HG03457 (cell line): Measurements from ENCODE around the gene SLC51A.
"Not testable (repeated sequence)": the region's sequence is repeated elsewhere in the genome, so short reads cannot be mapped to it uniquely, and the experiment has no call there.

Experiments used
- ATAC-seq: cut with Tn5 transposase; IDR thresholded peaks from one replicate; pipeline ENCODE4 v1.9.1; 2021; ENCODE audit warnings: moderate number of reproducible peaks; ENCODE audit not compliant: unreplicated experiment

Gene SLC51A

GRCh38 chr3:196216089-196216564 lies at the start of gene SLC51A:
Gene SLC51A, plus strand, starts transcription at chr3:196216534. Its CDS starts 179 bp downstream, at chr3:196216713.
- ATAC-seq: no peak

GRCh38 chr3:196166741-196167140 lies 49.6 kb upstream of the SLC51A start:
- ATAC-seq: no peak

GRCh38 chr3:196168808-196169391 lies 47.4 kb upstream of the SLC51A start:
- no peak for ATAC-seq

DNA sequence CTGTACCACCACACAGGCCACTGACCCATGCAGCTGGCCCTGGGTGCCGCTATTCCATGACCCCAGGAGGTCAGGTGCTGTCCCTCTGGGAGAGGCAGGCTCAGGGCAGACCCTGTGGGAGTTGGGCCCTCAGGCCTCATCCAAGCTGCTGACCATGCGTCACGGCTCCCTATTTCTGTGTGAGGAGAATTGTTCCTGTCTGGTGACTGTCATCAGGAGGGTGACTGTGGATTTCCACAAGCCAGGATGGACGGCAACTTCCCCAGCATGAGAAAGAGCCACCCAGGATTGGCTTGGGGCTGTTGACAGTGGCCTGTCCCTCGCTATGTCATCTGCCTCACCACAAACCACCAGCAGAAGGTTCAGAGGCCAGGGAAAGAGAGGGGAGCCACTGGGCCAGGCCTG lies 46.5 kb upstream of the SLC51A start:
- ATAC-seq: no peak

GRCh38 chr3:196170296-196170695 lies 46.0 kb upstream of the SLC51A start:
- not testable (repeated sequence) for ATAC-seq

GRCh38 chr3:196174652-196175051 lies 41.7 kb upstream of the SLC51A start:
- no peak for ATAC-seq

- ATAC-seq: no peak
These were observed 41.2 kb upstream of the SLC51A start for GRCh38 chr3:196175116-196175625.

- no peak for ATAC-seq
These were observed 40.6 kb upstream of the SLC51A start for GRCh38 chr3:196175722-196176121.

DNA sequence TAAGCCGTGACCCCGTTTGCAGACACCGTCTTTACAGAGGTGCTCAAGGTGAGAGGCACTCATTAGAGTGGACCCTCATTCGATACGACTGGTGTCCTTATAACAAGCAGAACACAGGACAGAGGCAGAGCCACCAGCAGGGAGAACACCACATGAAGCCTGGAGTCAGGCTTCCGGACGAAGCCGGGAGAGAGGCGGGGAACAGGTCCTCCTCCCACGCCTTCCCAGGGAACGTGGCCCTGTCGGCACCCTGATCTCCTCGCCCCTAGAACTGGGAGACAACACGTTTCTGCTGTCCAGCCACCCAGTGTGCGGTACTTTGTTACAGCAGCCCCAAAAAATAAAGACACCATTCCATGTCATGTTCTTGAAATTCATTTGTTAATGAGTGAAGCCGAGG lies 38.8 kb upstream of the SLC51A start:
- ATAC-seq: no peak

GRCh38 chr3:196177967-196178366 lies 38.4 kb upstream of the SLC51A start:
- no peak for ATAC-seq

- ATAC-seq: no peak
These were observed 37.3 kb upstream of the SLC51A start for GRCh38 chr3:196178993-196179379.

GRCh38 chr3:196179380-196180308 lies 36.7 kb upstream of the SLC51A start:
- ATAC-seq: peak; percentile 54

DNA sequence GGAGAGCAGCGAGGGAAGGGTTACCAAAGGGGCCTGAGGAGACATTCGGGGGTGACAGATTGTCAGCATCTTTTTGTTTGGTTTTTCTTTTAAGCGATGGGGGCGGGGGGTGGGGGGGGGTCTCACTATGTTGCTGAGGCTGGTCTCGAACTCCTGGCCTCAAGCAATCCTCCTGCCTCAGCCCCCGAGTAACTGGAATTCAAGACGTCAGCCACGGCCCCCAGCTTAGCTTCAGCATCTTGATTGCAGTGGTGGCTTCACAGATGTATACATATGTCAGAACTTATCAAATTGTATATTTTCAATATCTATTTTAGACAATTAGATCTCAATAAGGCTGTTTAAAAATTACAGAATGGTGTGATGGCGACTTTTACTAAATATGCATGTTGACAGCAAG lies 36.0 kb upstream of the SLC51A start:
- no peak for ATAC-seq

- ATAC-seq: no peak
These were observed 35.2 kb upstream of the SLC51A start for GRCh38 chr3:196181127-196181546.

DNA sequence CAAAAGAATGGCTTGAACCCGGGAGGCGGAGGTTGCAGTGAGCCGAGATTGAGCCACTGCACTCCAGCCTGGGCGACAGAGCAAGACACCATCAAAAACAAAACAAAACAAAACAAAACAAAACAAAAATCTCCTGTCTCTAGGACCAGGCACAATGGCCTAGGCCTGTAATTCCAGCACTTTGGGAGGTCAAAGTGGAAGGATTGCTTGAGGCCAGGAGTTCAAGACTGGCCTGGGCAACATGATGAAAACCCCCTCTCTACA lies 32.2 kb upstream of the SLC51A start:
- ATAC-seq: not testable (repeated sequence)

- ATAC-seq: no peak
These were observed 31.5 kb upstream of the SLC51A start for GRCh38 chr3:196184881-196185280.

DNA sequence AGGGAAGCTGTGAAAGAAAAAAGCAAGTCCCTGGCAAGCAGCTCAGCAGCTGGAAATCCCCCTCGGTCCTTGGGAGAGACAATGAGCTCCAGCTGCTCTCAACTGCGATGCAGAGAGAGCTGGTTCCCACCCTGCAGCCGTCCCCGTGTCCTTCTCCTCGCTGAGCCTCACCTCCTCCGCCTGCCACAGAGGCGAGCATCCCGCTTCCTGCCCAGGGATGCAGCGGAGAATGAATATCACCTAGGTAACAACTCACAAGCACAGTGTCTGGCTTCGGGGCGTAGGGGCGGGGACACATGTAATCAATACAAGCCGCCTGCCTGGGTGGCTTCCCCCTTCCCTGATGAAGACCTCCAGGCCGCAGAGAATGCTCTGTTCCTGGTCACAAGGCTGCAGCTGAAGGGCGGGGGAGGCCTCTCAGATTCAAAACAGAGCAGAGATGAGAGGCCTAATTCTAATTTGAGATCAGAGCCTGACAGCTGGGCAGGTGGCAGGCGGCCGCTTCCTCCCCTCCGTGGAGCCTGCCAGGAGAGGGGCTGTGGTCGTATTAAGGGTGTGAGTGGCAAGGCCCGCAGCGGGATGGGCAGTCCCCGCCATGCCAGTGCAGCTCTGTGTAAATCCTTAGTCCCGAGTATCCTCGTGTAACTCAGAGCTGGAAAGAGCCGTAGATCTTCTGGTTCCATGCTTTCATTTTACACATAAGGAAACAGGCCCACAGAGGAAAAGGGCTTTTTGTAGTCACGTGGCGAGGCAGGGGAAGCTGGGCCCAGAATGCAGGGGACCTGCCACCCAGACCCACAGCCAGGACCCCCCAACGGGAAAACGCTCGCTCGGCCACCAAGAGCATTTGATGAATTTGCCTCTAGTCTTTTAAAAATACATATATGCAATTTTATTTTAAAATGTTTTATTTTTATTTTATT lies 29.4 kb upstream of the SLC51A start:
- ATAC-seq: no peak

GRCh38 chr3:196189566-196190347 lies 26.6 kb upstream of the SLC51A start:
- ATAC-seq: no peak

DNA sequence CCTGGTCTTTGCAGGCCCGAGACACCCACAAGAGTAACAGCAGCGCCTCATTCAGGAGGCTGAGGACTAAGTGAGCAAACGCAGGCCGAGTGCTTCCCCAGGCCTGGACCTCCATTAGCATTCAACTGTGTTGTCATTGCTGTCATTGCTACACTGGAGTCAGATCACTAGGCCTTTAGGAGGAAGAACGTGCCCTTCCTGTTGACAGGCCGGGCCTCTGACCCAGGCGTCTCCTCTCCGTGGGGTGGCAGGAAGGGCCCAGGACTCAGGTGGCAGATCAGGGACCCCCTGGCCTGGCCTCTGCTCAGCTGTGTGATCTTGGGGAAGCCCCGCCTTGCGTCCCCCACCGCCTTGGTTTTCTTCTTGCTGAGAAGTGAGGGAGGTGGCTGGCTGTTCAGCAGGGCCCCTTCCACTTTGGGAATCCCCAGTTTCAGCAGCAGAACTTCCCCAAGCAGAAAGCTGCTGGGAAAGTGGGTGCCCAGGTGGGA lies 24.3 kb upstream of the SLC51A start:
- peak; percentile 43 for ATAC-seq

DNA sequence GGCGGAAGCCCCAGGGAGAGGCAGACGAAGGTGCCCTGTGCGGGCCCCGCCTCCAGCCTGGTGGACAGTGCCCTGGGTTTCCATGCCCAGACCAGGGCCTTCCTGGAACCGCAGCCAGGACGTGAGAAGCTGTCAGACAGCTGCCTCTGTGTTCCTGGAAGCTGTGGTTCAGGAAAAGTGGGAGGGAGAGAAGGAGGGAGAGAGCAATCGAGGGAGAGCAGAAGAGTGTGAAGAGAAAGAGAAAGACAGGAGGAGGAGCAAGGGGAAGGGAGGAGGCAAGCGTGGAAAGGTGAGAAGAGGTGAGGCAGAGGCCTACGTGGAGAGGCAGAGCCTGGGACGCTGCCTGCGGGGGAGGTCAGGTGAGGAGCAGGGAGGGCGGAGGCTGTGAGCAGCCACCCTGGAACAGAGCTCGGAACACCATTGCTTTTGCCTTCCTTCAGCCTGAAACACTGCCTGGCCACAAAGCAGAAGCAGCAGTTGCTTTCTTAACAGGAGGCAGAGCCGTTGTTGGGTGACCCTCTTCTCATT lies 23.7 kb upstream of the SLC51A start:
- no peak for ATAC-seq
